ENCODE results near the gene LAMA2. TPM values are rescaled to one million over a fixed set of nuclear protein-coding genes. Genes with fewer than 3 reads are reported as not detected.

LAMA2 gene
- total RNA-seq, 1 donor: not detected

- no peak for DNase-seq (ENCODE audit: low read depth in 2 of 3, low spot score in 2 of 3)
These were observed 404.6 kb downstream of the LAMA2 start for GRCh38 chr6:129287231-129288177.

DNA sequence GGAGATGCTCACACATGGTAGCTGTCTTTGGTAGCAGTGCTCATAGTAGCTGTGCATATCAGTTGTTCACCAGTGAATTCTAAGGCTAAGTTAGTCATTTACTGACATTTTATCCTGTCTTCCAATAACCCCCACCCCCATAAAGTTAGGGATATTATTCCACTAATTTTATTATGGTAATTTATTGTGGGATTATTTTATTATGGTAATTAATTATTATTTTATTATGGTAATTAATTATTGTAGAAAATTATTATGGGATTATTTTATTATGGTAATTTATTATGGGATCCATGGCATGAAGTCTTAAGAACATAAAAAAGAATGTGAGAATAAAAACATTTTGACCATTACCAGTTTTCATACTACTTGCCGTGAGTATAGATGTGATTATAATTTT is 406.5 kb downstream of the LAMA2 start:
- DNase-seq (ENCODE audit: low read depth in 2 of 3, low spot score in 2 of 3): no peak

GRCh38 chr6:129292836-129293235 is 409.9 kb downstream of the LAMA2 start:
- no peak for DNase-seq (ENCODE audit: low read depth in 2 of 3, low spot score in 2 of 3)

GRCh38 chr6:129297592-129297991 is 414.7 kb downstream of the LAMA2 start:
- DNase-seq (ENCODE audit: low read depth in 2 of 3, low spot score in 2 of 3): no peak

DNA sequence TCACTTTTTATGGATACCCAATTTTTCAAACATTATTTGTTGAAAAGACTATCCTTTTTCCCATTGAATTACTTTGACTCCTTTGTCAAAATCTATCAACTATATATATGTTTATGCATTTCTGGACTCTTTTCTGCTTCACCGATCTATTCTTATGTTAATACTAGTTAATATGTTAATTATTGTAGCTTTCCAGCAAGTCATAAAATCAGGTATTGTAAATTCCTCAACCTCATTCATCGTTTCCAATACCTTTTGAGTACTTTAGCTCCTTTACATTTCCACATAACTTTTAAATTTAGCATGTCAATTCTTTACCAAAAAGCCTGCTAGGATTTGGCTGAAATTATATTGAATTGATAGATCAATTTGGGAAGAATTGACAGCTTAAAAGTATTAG is 419.7 kb downstream of the LAMA2 start:
- no peak for DNase-seq (ENCODE audit: low read depth in 2 of 3, low spot score in 2 of 3)

DNA sequence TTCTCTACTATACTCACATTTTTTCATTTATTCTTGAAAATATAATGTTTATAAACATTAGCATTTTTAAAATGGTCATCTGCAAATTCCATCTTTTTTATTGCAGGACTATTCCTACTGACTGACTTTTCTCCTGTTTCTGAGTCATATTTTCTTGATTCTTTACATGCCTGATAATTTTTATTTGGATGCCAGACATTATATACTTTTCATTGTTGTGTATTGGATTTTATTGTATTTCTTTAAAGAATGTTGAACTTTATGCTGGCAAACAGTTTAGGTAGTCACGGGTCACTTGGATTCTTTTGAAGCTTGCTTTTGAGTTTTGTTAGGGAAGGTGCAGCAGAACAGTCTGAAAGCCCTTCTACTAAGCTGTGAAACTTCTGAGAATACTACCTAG is 423.9 kb downstream of the LAMA2 start:
- no peak for DNase-seq (ENCODE audit: low read depth in 2 of 3, low spot score in 2 of 3)

GRCh38 chr6:129307845-129308244 is 424.9 kb downstream of the LAMA2 start:
- DNase-seq (ENCODE audit: low read depth in 2 of 3, low spot score in 2 of 3): no peak

DNA sequence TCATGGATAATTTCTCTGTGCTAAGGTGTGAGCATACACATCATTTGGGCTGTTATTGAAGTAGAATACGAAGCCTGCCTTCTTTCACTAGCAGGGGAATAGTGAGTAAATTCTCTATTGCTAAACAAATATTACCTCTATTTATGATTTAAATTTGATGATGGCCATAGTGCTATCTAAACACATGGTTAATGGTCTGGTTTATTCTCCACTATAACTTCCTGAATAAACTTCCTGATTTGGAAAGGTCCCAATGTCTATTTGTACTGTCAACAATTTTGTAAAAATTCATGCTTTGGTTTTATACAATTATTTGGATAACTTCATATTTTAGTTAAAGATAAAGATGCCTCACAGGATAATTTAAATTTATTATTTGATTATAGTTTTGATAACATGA is 426.2 kb downstream of the LAMA2 start:
- DNase-seq (ENCODE audit: low read depth in 2 of 3, low spot score in 2 of 3): no peak

DNA sequence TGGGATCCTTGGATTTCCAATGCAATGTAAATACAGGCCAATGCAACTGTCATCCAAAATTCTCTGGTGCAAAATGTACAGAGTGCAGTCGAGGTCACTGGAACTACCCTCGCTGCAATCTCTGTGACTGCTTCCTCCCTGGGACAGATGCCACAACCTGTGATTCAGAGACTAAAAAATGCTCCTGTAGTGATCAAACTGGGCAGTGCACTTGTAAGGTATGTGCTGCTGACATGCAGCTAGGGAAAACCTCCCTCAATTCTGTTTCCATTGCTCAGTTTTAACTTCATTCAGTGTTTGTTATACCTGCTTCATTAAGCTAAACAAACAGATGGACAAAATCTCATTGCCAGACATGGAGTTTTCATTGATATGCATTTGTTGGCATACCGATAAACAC is 429.9 kb downstream of the LAMA2 start:
- no peak for DNase-seq (ENCODE audit: low read depth in 2 of 3, low spot score in 2 of 3)

DNA sequence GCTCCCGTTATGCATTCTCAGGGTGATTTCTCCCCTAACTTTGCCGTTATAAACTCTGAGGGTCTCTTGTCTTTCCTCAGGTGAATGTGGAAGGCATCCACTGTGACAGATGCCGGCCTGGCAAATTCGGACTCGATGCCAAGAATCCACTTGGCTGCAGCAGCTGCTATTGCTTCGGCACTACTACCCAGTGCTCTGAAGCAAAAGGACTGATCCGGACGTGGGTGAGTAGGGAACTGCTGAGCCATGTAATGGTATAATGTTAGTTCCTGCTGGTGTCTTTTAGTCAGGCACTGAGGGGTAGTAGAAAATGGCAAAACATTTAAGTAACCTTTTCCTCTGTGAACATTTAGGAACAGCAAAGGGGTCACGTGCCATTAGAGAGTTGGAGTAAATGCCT is 431.6 kb downstream of the LAMA2 start:
- DNase-seq (ENCODE audit: low read depth in 2 of 3, low spot score in 2 of 3): no peak

DNA sequence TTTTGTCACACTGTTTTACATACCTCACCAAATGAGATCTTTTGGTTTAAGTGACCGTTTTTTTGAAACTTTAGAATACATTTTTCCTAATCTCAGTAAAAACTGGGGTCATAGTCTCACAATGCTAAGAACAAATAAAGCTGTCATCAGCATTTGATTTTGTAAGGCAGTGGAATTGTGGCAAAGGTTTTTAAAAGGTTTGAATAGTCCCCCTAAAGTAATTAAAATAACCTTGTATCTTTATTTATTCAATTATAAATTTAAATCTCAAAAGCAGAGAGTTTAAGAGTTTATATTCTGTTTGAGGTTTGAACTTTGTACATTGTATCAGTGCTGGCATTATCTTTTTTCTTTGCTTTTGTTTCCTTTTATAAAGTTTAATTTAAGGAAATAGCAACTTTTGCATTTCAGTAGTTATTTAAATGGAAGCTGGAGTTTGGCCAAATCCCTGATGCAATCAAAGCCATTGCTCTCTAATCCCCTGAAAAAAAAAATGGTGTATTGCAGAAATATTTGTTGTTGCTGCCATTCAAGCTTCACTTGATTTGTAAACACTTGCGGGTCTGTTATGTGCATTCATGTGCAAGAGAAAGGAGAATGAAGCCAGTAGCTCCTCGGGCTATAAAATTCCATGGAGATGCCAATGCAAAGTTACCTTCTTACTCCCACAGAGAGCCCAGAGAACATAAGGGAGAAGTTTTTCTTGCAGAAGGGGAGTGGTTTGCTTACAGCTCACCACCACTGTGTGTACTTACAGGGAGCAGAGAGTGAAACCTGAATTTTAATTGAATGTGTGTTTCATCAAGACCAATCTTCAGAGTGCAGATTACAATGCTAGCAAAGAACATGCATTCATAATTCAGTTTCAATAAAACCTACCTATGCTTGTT is 435.2 kb downstream of the LAMA2 start:
- no peak for DNase-seq (ENCODE audit: low read depth in 2 of 3, low spot score in 2 of 3)

GRCh38 chr6:129320892-129321291 is 438.0 kb downstream of the LAMA2 start:
- no peak for DNase-seq (ENCODE audit: low read depth in 2 of 3, low spot score in 2 of 3)

DNA sequence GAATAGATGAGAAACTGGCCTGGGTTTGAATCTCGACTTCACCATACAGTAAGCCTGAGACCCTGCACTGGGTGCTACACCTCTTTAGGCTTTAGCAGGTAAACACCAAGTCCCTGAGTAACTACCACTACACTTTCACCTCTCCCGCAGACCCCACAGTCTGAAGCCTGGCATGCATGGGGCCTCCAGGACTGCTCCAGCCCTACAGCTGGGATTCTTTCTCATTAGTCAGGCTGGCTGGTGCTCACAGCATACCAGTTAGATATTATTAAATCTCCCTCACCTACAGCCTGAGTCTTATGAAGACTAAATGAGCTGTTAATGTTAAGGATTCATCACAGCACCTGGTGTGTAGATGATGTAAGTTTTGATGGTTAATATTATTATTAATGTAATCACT is 438.4 kb downstream of the LAMA2 start:
- DNase-seq (ENCODE audit: low read depth in 2 of 3, low spot score in 2 of 3): no peak

DNA sequence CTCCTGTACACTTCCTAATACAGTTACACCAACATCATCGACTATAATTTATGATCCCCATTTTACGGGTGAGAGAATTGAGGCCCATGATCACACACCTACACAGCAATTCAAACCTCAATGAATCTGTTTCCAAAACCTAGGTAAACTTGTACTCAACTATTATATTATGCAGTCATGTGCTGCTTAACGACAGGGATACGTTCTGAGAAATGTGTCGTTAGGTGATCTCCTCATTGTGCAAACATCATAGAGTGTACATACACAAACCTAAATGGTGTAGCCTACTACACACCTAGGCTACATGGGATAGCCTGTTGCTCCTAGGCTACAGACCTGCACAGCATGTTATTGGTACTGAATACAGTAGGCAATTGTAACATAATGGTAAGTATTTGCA is 441.4 kb downstream of the LAMA2 start:
- DNase-seq (ENCODE audit: low read depth in 2 of 3, low spot score in 2 of 3): no peak

DNA sequence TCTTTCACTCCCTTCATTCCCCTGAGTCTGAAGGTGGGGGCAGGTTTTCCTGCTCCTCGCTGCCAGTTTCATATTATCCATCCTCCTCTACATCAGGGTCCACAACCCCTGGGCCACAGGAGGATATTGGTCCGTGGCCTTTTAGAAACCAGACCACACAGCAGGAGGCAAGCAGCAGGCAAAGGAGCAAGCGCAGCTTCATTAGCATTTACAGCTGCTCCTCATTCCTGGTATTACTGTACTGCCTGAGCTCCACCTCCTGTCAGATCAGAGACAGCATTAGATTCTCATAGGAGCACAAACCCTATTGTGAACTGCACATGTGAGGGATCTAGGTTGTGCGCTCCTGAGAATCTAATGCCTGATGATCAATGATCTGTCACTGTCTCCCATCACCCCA is 446.7 kb downstream of the LAMA2 start:
- DNase-seq (ENCODE audit: low read depth in 2 of 3, low spot score in 2 of 3): no peak

- DNase-seq (ENCODE audit: low read depth in 2 of 3, low spot score in 2 of 3): no peak
These were observed 448.7 kb downstream of the LAMA2 start for GRCh38 chr6:129331450-129332138.

GRCh38 chr6:129335792-129336191 is 452.9 kb downstream of the LAMA2 start:
- no peak for DNase-seq (ENCODE audit: low read depth in 2 of 3, low spot score in 2 of 3)

- no peak for DNase-seq (ENCODE audit: low read depth in 2 of 3, low spot score in 2 of 3)
These were observed 455.7 kb downstream of the LAMA2 start for GRCh38 chr6:129338683-129339082.

DNA sequence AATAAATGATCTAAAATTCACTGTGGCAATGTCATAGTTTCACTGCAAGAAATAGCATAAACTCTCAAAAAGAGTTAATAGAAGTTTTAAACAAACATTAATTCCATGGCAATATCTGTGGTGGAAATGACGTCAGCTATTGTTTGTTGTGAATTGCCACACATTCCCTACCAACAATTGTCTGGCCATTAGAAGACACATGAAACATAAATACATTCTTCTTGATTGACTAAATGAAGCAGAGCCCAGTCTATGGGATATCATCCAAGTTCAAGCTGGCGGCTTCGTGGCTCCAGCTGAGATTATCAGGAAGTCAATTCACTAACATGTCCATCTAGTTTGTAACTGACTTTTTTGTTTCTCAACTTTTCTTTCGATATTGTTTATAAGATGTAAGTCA is 458.0 kb downstream of the LAMA2 start:
- DNase-seq (ENCODE audit: low read depth in 2 of 3, low spot score in 2 of 3): no peak

DNA sequence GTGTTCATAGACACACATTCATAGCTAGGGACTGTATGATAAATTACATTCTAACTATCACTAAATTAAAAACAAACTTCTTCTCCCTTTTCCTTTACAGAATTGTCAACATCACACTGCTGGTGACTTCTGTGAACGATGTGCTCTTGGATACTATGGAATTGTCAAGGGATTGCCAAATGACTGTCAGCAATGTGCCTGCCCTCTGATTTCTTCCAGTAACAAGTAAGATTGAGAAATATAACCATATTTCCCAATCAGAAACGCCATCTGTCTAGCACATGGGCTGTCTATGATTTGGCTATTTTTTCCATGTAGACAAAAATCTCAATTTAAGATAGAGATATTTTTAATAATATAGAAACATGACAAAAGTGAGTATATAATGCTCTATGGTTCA is 459.3 kb downstream of the LAMA2 start:
- no peak for DNase-seq (ENCODE audit: low read depth in 2 of 3, low spot score in 2 of 3)

DNA sequence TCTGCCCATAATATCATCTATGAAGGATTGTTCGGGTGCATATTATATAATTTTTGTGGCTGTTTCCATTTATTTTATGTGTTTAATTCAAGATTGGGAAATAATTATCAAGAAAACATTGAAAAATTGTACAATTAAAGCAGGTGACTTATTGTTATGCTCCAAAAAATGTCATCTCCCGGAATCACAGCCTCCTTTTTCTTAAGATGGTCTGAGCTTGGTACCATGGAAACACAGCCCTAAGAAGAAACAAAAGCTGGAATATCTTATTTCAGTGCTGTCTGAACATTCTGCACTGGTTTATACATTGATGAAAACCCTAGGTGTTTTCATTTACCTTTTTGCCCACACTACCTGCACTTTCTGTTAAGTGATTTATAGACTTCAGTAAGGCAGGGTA is 459.9 kb downstream of the LAMA2 start:
- DNase-seq (ENCODE audit: low read depth in 2 of 3, low spot score in 2 of 3): no peak

All from hematopoietic multipotent progenitor cell (in vitro differentiated cells).